ENCODE measurements around the gene TUBB2B. TPM values are rescaled to one million over a fixed set of nuclear protein-coding genes. Genes with fewer than 3 reads are reported as not detected.

Gene TUBB2B
- total and polyA plus RNA-seq, 9 of the 15 experiments (the other 6 are each of a cell fraction or from before 2014, with no cell fraction given) = 0.11 to 9.7 (median 4.6) TPM

DNA sequence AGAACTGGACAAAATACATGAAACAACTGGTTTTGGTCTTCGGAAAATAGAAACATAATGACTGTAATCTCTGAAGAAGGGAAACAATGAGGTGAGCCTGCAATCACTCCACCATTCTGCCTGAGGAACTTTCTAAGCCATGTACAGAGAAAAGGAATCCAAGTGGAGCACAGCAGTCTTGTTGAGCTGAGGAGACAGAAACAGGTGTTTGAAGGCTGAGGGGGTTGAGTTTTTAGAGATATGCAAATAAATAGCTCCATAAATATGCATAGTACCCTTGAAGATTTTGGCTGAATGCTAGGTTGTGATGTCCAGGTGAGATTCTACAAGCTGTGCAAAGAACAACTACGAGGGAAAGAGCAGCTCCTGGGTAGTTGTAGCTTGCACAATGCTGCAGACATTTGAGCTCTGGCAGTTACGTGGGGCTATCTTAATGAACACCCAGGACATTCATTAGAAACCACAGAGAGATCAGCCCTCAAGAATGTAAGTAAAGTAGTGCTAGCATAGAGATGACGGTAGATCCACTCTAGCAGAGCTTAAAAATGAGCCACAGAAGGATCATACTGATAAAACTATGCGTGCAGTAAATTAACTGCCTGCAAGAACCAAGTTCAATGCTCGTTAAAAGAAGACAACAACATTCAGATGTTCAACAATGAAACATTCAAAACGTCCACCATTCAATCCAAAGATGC lies 24.3 kb downstream of the TUBB2B start (continued):
- TF ChIP-seq, protein P1, sequence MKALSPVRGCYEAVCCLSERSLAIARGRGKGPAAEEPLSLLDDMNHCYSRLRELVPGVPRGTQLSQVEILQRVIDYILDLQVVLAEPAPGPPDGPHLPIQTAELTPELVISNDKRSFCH (CRISPR knock-in tag; IDR thresholded peaks at IDR 0.05) = no peak
- TF ChIP-seq, protein P1 (tag; IDR thresholded peaks at IDR 0.05) = peak; percentile 63; the same call in 1 of the 2 replicates
- TF ChIP-seq KLF16 (IDR thresholded peaks at IDR 0.05) = peak; percentile 79
- TF ChIP-seq CC2D1A (IDR thresholded peaks at IDR 0.05) = peak; percentile 14; the same call in 1 of the 2 replicates
- no peak for TF ChIP-seq MIER1 (IDR thresholded peaks at IDR 0.05; ENCODE audit: low read depth)
- no peak for TF ChIP-seq HDAC3 (IDR thresholded peaks at IDR 0.05; ENCODE audit: borderline replicate concordance, partially characterized antibody)
- TF ChIP-seq, protein P2, sequence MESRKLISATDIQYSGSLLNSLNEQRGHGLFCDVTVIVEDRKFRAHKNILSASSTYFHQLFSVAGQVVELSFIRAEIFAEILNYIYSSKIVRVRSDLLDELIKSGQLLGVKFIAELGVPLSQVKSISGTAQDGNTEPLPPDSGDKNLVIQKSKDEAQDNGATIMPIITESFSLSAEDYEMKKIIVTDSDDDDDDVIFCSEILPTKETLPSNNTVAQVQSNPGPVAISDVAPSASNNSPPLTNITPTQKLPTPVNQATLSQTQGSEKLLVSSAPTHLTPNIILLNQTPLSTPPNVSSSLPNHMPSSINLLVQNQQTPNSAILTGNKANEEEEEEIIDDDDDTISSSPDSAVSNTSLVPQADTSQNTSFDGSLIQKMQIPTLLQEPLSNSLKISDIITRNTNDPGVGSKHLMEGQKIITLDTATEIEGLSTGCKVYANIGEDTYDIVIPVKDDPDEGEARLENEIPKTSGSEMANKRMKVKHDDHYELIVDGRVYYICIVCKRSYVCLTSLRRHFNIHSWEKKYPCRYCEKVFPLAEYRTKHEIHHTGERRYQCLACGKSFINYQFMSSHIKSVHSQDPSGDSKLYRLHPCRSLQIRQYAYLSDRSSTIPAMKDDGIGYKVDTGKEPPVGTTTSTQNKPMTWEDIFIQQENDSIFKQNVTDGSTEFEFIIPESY (CRISPR knock-in tag; IDR thresholded peaks at IDR 0.05) = peak; percentile 19; the same call in 1 of the 2 replicates
- TF ChIP-seq, protein P3, sequence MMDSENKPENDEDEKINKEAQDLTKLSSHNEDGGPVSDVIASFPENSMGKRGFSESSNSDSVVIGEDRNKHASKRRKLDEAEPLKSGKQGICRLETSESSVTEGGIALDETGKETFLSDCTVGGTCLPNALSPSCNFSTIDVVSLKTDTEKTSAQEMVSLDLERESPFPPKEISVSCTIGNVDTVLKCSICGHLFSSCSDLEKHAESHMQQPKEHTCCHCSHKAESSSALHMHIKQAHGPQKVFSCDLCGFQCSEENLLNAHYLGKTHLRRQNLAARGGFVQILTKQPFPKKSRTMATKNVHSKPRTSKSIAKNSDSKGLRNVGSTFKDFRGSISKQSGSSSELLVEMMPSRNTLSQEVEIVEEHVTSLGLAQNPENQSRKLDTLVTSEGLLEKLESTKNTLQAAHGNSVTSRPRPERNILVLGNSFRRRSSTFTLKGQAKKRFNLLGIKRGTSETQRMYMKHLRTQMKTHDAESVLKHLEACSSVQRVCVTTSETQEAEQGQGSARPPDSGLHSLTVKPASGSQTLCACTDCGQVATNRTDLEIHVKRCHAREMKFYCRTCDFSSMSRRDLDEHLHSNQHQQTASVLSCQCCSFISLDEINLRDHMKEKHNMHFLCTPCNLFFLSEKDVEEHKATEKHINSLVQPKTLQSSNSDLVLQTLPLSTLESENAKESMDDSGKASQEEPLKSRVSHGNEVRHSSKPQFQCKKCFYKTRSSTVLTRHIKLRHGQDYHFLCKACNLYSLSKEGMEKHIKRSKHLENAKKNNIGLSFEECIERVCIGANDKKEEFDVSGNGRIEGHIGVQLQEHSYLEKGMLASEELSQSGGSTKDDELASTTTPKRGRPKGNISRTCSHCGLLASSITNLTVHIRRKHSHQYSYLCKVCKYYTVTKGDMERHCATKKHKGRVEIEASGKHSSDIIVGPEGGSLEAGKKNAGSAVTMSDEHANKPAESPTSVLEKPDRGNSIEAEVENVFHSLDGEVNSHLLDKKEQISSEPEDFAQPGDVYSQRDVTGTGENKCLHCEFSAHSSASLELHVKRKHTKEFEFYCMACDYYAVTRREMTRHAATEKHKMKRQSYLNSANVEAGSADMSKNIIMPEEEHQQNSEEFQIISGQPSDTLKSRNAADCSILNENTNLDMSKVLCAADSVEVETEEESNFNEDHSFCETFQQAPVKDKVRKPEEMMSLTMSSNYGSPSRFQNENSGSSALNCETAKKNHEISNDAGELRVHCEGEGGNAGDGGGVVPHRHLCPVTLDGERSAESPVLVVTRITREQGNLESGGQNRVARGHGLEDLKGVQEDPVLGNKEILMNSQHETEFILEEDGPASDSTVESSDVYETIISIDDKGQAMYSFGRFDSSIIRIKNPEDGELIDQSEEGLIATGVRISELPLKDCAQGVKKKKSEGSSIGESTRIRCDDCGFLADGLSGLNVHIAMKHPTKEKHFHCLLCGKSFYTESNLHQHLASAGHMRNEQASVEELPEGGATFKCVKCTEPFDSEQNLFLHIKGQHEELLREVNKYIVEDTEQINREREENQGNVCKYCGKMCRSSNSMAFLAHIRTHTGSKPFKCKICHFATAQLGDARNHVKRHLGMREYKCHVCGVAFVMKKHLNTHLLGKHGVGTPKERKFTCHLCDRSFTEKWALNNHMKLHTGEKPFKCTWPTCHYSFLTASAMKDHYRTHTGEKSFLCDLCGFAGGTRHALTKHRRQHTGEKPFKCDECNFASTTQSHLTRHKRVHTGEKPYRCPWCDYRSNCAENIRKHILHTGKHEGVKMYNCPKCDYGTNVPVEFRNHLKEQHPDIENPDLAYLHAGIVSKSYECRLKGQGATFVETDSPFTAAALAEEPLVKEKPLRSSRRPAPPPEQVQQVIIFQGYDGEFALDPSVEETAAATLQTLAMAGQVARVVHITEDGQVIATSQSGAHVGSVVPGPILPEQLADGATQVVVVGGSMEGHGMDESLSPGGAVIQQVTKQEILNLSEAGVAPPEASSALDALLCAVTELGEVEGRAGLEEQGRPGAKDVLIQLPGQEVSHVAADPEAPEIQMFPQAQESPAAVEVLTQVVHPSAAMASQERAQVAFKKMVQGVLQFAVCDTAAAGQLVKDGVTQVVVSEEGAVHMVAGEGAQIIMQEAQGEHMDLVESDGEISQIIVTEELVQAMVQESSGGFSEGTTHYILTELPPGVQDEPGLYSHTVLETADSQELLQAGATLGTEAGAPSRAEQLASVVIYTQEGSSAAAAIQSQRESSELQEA (IDR thresholded peaks at IDR 0.05; ENCODE audit: low read depth) = no peak
- TF ChIP-seq POLR2AphosphoS5 (IDR thresholded peaks at IDR 0.05; ENCODE audit: control insufficient read depth, insufficient read depth, low read depth, low read length) = peak; percentile 68
- peak; percentile 93 for TF ChIP-seq ARID1B (IDR thresholded peaks at IDR 0.05)
- peak; percentile 63 for TF ChIP-seq CXXC5 (CRISPR knock-in tag; IDR thresholded peaks at IDR 0.05)
- TF ChIP-seq ZNF780A (CRISPR knock-in tag; IDR thresholded peaks at IDR 0.05) = no peak
- TF ChIP-seq TEAD1 (CRISPR knock-in tag; IDR thresholded peaks at IDR 0.05) = peak; percentile 77 to 83; a peak in 3 of 4 replicates
- TF ChIP-seq, protein P4, sequence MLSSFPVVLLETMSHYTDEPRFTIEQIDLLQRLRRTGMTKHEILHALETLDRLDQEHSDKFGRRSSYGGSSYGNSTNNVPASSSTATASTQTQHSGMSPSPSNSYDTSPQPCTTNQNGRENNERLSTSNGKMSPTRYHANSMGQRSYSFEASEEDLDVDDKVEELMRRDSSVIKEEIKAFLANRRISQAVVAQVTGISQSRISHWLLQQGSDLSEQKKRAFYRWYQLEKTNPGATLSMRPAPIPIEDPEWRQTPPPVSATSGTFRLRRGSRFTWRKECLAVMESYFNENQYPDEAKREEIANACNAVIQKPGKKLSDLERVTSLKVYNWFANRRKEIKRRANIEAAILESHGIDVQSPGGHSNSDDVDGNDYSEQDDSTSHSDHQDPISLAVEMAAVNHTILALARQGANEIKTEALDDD (IDR thresholded peaks at IDR 0.05) = peak; percentile 82
- TF ChIP-seq NFIC (IDR thresholded peaks at IDR 0.05) = peak; percentile 51
- TF ChIP-seq TBL1XR1 (IDR thresholded peaks at IDR 0.05; ENCODE audit: low read length in 2 of 2) = peak; percentile 36 to 58; a peak in 1 of 4 replicates
- no peak for TF ChIP-seq EHMT2 (IDR thresholded peaks at IDR 0.05)
- TF ChIP-seq POLR2A (conservative IDR thresholded peaks at IDR 0.05) = no peak
